Mononuclear cell (primary cell): ENCODE data around the gene COX6A2. TPM values are rescaled to one million over a fixed set of nuclear protein-coding genes. Genes with fewer than 3 reads are reported as not detected.

ENCODE experiments used
- H3K27me3 ChIP-seq: 2 replicates; pipeline ENCODE4 v1.6.0; 2011; ENCODE audit warnings: low read length, control low read depth; ENCODE audit not compliant: insufficient read depth
- H3K4me1 ChIP-seq: 2 replicates; pipeline ENCODE4 v1.5.1; 2011; ENCODE audit warnings: mild to moderate bottlenecking, low read length, control low read depth; ENCODE audit not compliant: insufficient read depth
- H3K4me3 ChIP-seq: 2 replicates; pipeline ENCODE4 v1.5.1; 2011; ENCODE audit warnings: mild to moderate bottlenecking, low read length, moderate library complexity
- H3K9me3 ChIP-seq: 2 replicates; pipeline ENCODE4 v1.5.1; 2011; ENCODE audit warnings: low read depth, mild to moderate bottlenecking, control low read depth, low read length
- total RNA-seq: library from RNA; depleted of rRNA; stranded (reverse); fragments of >200 nt; gene quantifications from one replicate; pipeline ENCODE4 v1.2.3, GENCODE V29; 2012

COX6A2 gene
- total RNA-seq, 1 donor = not detected

DNA sequence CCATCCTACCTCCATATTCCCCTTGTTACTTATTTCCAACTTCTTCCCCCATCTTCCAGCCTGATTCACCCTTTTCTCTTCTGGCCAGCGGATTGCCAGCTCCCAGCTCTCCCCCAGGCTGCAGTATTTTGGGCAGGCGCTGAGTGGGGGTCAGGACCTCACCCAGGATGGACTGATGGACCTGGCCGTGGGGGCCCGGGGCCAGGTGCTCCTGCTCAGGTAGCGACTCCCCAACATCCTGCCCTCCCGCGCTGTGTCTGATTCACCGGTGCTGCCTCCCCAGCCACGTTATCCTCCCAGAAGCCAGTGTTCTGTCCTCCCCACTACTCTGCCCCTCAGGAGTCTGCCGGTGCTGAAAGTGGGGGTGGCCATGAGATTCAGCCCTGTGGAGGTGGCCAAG, 15.4 kb downstream of the COX6A2 start:
- H3K4me3 ChIP-seq = no peak overlapping the region
- no peaks in the 10 kb centered on the region for H3K27me3 ChIP-seq
- peaks cover 6% of the 10 kb centered on the region for H3K4me1 ChIP-seq
- H3K9me3 ChIP-seq = no peaks in the 10 kb centered on the region

GRCh38 chr16:31411024-31411844, 16.9 kb downstream of the COX6A2 start:
- no peaks in the 10 kb centered on the region for H3K9me3 ChIP-seq
- H3K27me3 ChIP-seq = no peaks in the 10 kb centered on the region
- H3K4me1 ChIP-seq = peaks cover 6% of the 10 kb centered on the region
- H3K4me3 ChIP-seq = no peak overlapping the region

- no peaks in the 10 kb centered on the region for H3K27me3 ChIP-seq
- peaks cover 2% of the 10 kb centered on the region for H3K4me1 ChIP-seq
- no peaks in the 10 kb centered on the region for H3K9me3 ChIP-seq
- H3K4me3 ChIP-seq = no peak overlapping the region
Measured at GRCh38 chr16:31410082-31410481, 18.1 kb downstream of the COX6A2 start.

DNA sequence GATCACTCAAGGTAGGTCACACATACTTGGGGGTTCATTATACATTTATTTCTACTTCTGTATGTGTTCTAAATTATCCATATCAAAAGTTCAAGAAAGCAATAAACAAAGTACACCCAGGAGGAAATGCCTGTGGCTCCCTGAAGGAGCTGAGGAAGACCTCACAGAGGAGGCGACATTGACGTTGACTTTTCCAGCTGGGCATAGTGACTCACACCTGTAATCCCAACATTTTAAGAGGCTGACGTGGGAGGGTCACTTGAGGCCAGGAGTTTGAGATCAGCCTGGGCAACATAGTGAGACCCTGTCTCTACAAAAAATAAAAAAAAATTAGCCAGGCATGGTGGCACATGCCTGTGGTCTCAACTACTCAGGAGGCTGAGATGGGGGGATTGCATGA, 18.7 kb downstream of the COX6A2 start:
- H3K4me3 ChIP-seq = no peak overlapping the region

DNA sequence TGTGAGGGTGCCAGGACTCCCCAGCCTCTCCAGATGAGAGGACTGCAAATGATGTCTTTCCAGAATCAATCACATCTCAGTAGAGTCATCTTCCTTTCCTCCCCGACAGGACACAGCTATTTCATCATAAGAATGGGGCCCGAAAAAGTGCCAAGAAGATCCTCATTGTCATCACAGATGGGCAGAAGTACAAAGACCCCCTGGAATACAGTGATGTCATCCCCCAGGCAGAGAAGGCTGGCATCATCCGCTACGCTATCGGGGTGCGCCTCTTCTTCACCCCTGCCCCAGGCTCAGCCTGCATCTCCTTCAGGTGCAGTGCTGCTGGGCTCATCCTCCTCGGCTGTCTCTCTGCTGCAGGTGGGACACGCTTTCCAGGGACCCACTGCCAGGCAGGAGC, 20.8 kb downstream of the COX6A2 start:
- no peaks in the 10 kb centered on the region for H3K4me1 ChIP-seq
- H3K9me3 ChIP-seq = no peaks in the 10 kb centered on the region
- H3K27me3 ChIP-seq = no peaks in the 10 kb centered on the region
- no peak overlapping the region for H3K4me3 ChIP-seq

More for the DNA sequence above, 18.7 kb downstream of the COX6A2 start:
- Histone ChIP-seq H3K9me3 (no peaks in the 10 kb centered on the region), H3K27me3 (no peaks in the 10 kb centered on the region), H3K4me1 (no peaks in the 10 kb centered on the region)

GRCh38 chr16:31404353-31405064, 23.7 kb downstream of the COX6A2 start:
- no peaks in the 10 kb centered on the region for H3K9me3 ChIP-seq
- no peaks in the 10 kb centered on the region for H3K27me3 ChIP-seq
- H3K4me3 ChIP-seq = no peak overlapping the region
- H3K4me1 ChIP-seq = peaks cover 19% of the 10 kb centered on the region

DNA sequence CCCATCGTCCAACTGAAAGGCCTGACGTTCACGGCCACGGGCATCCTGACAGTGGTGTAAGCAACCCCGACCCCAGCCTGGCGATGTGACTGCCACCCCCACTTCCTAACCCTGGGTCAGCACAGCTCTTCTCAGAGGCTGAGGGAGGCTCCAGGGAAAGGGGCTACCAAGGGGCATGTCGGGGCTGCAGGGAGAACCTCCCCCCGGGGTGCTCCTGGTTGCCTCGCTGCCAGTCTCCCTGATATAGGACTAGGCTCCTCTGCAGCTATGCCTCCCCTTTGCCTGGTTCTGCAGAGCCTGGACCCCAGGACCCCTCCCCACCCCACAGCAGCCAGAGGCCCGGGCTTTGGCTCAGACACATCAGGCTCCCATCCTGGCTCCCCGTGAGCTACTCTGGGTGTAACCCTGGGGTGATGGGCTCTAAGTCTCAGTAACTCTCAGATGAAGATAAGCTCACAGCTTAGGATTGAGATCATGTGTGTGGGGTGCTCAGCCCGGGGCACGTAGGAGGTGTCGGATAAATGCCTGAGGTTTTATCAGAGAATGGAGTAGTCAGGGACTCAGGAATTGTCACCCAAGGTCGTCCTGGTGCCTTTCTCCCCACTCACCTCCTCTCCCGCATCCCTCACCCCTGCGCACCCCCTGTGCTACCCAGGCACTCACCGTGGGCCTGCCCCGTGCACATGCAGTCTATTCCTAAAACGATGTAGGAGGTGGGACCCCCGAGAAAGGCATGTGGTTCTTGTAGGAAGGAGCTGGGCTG, 24.4 kb downstream of the COX6A2 start:
- H3K27me3 ChIP-seq = no peaks in the 10 kb centered on the region
- no peak overlapping the region for H3K4me3 ChIP-seq
- H3K4me1 ChIP-seq = peaks cover 25% of the 10 kb centered on the region
- no peaks in the 10 kb centered on the region for H3K9me3 ChIP-seq

GRCh38 chr16:31402687-31403086, 25.5 kb downstream of the COX6A2 start:
- Histone ChIP-seq H3K27me3 (no peaks in the 10 kb centered on the region), H3K4me1 (peaks cover 29% of the 10 kb centered on the region), H3K4me3 (no peak overlapping the region), H3K9me3 (no peaks in the 10 kb centered on the region)

GRCh38 chr16:31401436-31401835, 26.7 kb downstream of the COX6A2 start:
- H3K4me3 ChIP-seq = no peak overlapping the region
- no peaks in the 10 kb centered on the region for H3K27me3 ChIP-seq
- peaks cover 33% of the 10 kb centered on the region for H3K4me1 ChIP-seq
- no peaks in the 10 kb centered on the region for H3K9me3 ChIP-seq

GRCh38 chr16:31400191-31400590, 28.0 kb downstream of the COX6A2 start:
- Histone ChIP-seq H3K4me3 (no peak overlapping the region), H3K4me1 (peaks cover 43% of the 10 kb centered on the region), H3K27me3 (no peaks in the 10 kb centered on the region), H3K9me3 (no peaks in the 10 kb centered on the region)

- Histone ChIP-seq H3K9me3 (no peaks in the 10 kb centered on the region), H3K4me1 (peaks cover 43% of the 10 kb centered on the region), H3K4me3 (no peak overlapping the region), H3K27me3 (no peaks in the 10 kb centered on the region)
Measured at GRCh38 chr16:31397701-31398100, 30.5 kb downstream of the COX6A2 start.

GRCh38 chr16:31397096-31397660, 31.0 kb downstream of the COX6A2 start:
- Histone ChIP-seq H3K9me3 (no peaks in the 10 kb centered on the region), H3K27me3 (no peaks in the 10 kb centered on the region), H3K4me1 (peaks cover 43% of the 10 kb centered on the region), H3K4me3 (no peak overlapping the region)

GRCh38 chr16:31395647-31396046, 32.5 kb downstream of the COX6A2 start:
- H3K4me3 ChIP-seq = no peak overlapping the region
- no peaks in the 10 kb centered on the region for H3K9me3 ChIP-seq
- H3K27me3 ChIP-seq = no peaks in the 10 kb centered on the region
- peaks cover 35% of the 10 kb centered on the region for H3K4me1 ChIP-seq

DNA sequence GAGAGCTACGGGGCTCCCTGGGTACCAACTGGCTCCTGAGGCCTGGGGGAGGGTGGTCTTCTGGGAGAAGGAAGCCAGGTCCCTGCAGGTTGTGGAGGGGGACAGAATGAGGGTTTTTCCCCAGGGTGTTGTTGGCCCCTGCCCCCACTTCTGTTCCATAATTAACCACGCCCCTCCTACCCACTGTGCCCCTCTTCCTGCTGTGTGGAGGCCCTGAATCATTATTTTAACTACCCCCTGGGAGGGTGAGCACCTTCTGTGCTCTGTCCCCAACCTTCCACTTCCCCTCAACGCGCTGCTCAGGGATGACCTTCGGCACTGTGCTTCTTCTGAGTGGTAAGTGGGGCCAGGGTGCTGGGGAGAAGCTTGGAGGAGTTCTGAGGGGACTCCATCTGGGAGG, 35.1 kb downstream of the COX6A2 start, which contains the start of gene ITGAD:
TSS of gene ITGAD (plus strand) at position 280 of the 400 bp plus-strand sequence. CDS start at position 306, 26 bp downstream.
- Histone ChIP-seq H3K27me3 (no peaks in the 10 kb centered on the region), H3K4me3 (no peak within 1 kb of the TSS), H3K4me1 (peaks cover 14% of the 10 kb centered on the region), H3K9me3 (no peaks in the 10 kb centered on the region)
